Neural cell (in vitro differentiated cells): Measurements from ENCODE around the gene MDM1. TPM values are rescaled to one million over a fixed set of nuclear protein-coding genes. Genes with fewer than 3 reads are reported as not detected.

Source experiments
- H2AFZ ChIP-seq: fragments of 200-600, 300-800 bp; sonication (generic), shearing (Covaris generic); 2 replicates; pipeline ENCODE4 v1.6.0; 2014; ENCODE audit warnings: low read depth, mild to moderate bottlenecking, antibody characterized with exemption, low read length, moderate library complexity
- H3F3A ChIP-seq: fragments of 200-600 bp; shearing (Covaris generic); 2 replicates; pipeline ENCODE4 v1.6.1; 2016; ENCODE audit warnings: mild to moderate bottlenecking, moderate library complexity, mixed read lengths, antibody characterized with exemption, low read length; ENCODE audit not compliant: insufficient read depth, poor library complexity, severe bottlenecking
- H3K27ac ChIP-seq: fragments of 200-600, 300-800 bp; sonication (generic), shearing (Covaris generic); 2 replicates; pipeline ENCODE4 v1.5.1; 2014; ENCODE audit warnings: mild to moderate bottlenecking, low read length, moderate library complexity
- H3K27me3 ChIP-seq: fragments of 300-800, 200-600 bp; sonication (generic), shearing (Covaris generic); 2 replicates; pipeline ENCODE4 v1.6.0; 2014; ENCODE audit warnings: mild to moderate bottlenecking, low read depth, low read length, moderate library complexity; ENCODE audit not compliant: insufficient read depth
- H3K36me3 ChIP-seq: fragments of 300-800, 200-600 bp; sonication (generic), shearing (Covaris generic); 2 replicates; pipeline ENCODE4 v1.5.1; 2014; ENCODE audit warnings: mild to moderate bottlenecking, antibody characterized with exemption, low read length, moderate library complexity; ENCODE audit not compliant: insufficient read depth
- H3K4me2 ChIP-seq: fragments of 300-800, 200-600 bp; sonication (generic), shearing (Covaris generic); 2 replicates; pipeline ENCODE4 v1.6.0; 2014; ENCODE audit warnings: mild to moderate bottlenecking, low read length
- H3K4me3 ChIP-seq: fragments of 300-800, 200-600 bp; sonication (generic), shearing (Covaris generic); 2 replicates; pipeline ENCODE4 v1.5.1; 2014; ENCODE audit warnings: mild to moderate bottlenecking, low read length, moderate library complexity
- H3K79me2 ChIP-seq: fragments of 200-600 bp; shearing (Covaris generic); replicated peaks from 2 replicates; pipeline ENCODE4 v1.6.0; 2014; ENCODE audit warnings: mild to moderate bottlenecking, low read length, moderate library complexity; ENCODE audit not compliant: insufficient read depth
- H3K9ac ChIP-seq: fragments of 300-800, 200-600 bp; sonication (generic), shearing (Covaris generic); 2 replicates; pipeline ENCODE4 v1.6.1; 2016; ENCODE audit warnings: mild to moderate bottlenecking, low read length, mixed read lengths
- H3K9me2 ChIP-seq: fragments of 200-600 bp; shearing (Covaris generic); 2 replicates; pipeline ENCODE4 v1.6.1; 2016; ENCODE audit warnings: mild to moderate bottlenecking, low read length, mixed read lengths; ENCODE audit not compliant: insufficient read depth
- H3K9me3 ChIP-seq: fragments of 200-600, 300-800 bp; sonication (generic), shearing (Covaris generic); 2 replicates; pipeline ENCODE4 v1.6.1; 2016; ENCODE audit warnings: mild to moderate bottlenecking, mixed run types, low read length, moderate library complexity, mixed read lengths
- H4K20me1 ChIP-seq: fragments of 200-600 bp; shearing (Covaris generic); 2 replicates; pipeline ENCODE4 v1.6.1; 2016; ENCODE audit warnings: mild to moderate bottlenecking, mixed run types; ENCODE audit not compliant: insufficient read depth
- POLR2AphosphoS5 ChIP-seq: IDR thresholded peaks from 2 replicates; pipeline ENCODE4 v1.6.1; 2012
- SMC3 ChIP-seq: fragments of 450-650 bp; conservative IDR thresholded peaks from 2 replicates; pipeline ENCODE4 v1.6.1; 2014; ENCODE audit warnings: antibody characterized with exemption, mild to moderate bottlenecking, moderate library complexity; ENCODE audit not compliant: poor library complexity
- TAF1 ChIP-seq: IDR thresholded peaks from 2 replicates; pipeline ENCODE4 v1.6.1; 2012; ENCODE audit warnings: low read depth
- polyA plus RNA-seq: library from polyadenylated mRNA; depleted of rRNA; stranded (reverse); fragments of >200 nt; gene quantifications from 2 replicates; pipeline ENCODE4 v1.2.3, GENCODE V29; 2014
- TF ChIP-seq, protein P1 (sequence below): fragments of 450-650 bp; IDR thresholded peaks from 2 replicates; pipeline ENCODE4 v1.5.1; 2014; ENCODE audit warnings: antibody characterized with exemption, mild to moderate bottlenecking, moderate library complexity; ENCODE audit not compliant: poor library complexity, severe bottlenecking
- TF ChIP-seq, protein P2 (sequence below): IDR thresholded peaks from 2 replicates; pipeline ENCODE4 v1.6.1; 2012; ENCODE audit warnings: borderline replicate concordance

The MDM1 gene
- polyA plus RNA-seq, 1 donor from 2014 or later, result 35.5 TPM

DNA sequence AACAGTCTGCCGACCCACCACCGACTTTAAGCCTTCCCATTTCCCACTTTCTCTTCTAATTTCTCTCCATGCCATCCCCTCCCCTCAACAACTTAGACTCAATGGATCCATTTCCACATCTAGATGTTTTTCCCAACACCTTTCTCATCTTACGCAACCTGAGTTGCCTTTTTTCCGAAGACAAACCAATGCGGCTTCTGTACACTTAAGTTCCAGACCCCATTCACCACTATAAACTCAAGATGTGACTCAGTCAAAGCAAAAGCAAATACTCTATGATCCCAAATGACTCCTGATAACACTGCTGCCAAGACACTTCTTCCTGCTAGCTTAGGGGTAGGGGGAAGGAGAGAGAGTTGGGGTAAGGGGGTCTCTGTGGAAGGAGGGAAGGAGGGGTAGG is 80.1 kb downstream of the MDM1 start:
- Histone ChIP-seq H2AFZ (no peak overlapping the region), H3K4me2 (no peak overlapping the region), H3F3A (no peaks in the 10 kb centered on the region)

DNA sequence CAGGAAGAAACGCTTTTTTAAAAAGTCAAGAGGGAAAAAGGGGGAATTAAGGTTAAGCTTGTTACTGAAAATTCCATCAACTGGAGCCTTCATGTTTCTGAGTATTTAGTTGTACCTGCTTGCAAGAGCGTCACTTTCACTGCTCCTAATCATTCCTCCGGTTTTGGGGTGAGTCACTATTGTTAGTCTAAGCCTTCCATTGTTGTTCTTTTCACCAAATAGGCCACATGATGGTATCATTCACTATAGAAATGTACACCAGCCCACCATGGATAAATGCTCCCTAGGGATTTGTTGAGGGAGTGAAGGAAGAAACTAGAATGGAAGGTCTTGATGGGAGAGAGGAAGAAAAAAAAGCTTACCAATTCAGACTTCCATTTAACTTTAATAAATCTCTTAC is 81.7 kb downstream of the MDM1 start:
- H2AFZ ChIP-seq, result no peak overlapping the region
- no peak overlapping the region for H3K4me3 ChIP-seq
- TF ChIP-seq, protein P1, sequence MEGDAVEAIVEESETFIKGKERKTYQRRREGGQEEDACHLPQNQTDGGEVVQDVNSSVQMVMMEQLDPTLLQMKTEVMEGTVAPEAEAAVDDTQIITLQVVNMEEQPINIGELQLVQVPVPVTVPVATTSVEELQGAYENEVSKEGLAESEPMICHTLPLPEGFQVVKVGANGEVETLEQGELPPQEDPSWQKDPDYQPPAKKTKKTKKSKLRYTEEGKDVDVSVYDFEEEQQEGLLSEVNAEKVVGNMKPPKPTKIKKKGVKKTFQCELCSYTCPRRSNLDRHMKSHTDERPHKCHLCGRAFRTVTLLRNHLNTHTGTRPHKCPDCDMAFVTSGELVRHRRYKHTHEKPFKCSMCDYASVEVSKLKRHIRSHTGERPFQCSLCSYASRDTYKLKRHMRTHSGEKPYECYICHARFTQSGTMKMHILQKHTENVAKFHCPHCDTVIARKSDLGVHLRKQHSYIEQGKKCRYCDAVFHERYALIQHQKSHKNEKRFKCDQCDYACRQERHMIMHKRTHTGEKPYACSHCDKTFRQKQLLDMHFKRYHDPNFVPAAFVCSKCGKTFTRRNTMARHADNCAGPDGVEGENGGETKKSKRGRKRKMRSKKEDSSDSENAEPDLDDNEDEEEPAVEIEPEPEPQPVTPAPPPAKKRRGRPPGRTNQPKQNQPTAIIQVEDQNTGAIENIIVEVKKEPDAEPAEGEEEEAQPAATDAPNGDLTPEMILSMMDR, result no peak
- TF ChIP-seq SMC3 (no peak), POLR2AphosphoS5 (no peak)
- TF ChIP-seq, protein P2, sequence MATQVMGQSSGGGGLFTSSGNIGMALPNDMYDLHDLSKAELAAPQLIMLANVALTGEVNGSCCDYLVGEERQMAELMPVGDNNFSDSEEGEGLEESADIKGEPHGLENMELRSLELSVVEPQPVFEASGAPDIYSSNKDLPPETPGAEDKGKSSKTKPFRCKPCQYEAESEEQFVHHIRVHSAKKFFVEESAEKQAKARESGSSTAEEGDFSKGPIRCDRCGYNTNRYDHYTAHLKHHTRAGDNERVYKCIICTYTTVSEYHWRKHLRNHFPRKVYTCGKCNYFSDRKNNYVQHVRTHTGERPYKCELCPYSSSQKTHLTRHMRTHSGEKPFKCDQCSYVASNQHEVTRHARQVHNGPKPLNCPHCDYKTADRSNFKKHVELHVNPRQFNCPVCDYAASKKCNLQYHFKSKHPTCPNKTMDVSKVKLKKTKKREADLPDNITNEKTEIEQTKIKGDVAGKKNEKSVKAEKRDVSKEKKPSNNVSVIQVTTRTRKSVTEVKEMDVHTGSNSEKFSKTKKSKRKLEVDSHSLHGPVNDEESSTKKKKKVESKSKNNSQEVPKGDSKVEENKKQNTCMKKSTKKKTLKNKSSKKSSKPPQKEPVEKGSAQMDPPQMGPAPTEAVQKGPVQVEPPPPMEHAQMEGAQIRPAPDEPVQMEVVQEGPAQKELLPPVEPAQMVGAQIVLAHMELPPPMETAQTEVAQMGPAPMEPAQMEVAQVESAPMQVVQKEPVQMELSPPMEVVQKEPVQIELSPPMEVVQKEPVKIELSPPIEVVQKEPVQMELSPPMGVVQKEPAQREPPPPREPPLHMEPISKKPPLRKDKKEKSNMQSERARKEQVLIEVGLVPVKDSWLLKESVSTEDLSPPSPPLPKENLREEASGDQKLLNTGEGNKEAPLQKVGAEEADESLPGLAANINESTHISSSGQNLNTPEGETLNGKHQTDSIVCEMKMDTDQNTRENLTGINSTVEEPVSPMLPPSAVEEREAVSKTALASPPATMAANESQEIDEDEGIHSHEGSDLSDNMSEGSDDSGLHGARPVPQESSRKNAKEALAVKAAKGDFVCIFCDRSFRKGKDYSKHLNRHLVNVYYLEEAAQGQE, result no peak
- H3K9me3 ChIP-seq, result no peaks in the 10 kb centered on the region
- H3K4me2 ChIP-seq, result no peak overlapping the region
- H3K9me2 ChIP-seq, result no peaks in the 10 kb centered on the region
- H4K20me1 ChIP-seq, result no peaks in the 10 kb centered on the region
- no peak overlapping the region for H3K27ac ChIP-seq
- no peaks in the 10 kb centered on the region for H3K36me3 ChIP-seq
- H3F3A ChIP-seq, result no peaks in the 10 kb centered on the region
- no peaks in the 10 kb centered on the region for H3K27me3 ChIP-seq
- H3K9ac ChIP-seq, result no peak overlapping the region
- H3K79me2 ChIP-seq, result no peaks in the 10 kb centered on the region

More for the DNA sequence above, 80.1 kb downstream of the MDM1 start:
- no peaks in the 10 kb centered on the region for H4K20me1 ChIP-seq
- no peak overlapping the region for H3K9ac ChIP-seq
- no peak overlapping the region for H3K4me3 ChIP-seq
- H3K9me3 ChIP-seq, result no peaks in the 10 kb centered on the region
- H3K27me3 ChIP-seq, result no peaks in the 10 kb centered on the region
- H3K27ac ChIP-seq, result no peak overlapping the region
- no peaks in the 10 kb centered on the region for H3K36me3 ChIP-seq
- TF ChIP-seq, protein P2, result no peak
- TF ChIP-seq POLR2AphosphoS5 (no peak), TAF1 (no peak)
- TF ChIP-seq, protein P1, result no peak
- no peaks in the 10 kb centered on the region for H3K79me2 ChIP-seq
- no peaks in the 10 kb centered on the region for H3K9me2 ChIP-seq
